HepG2 (cell line): ENCODE measurements around the gene PHF8.

Experiments
- CC2D1A ChIP-seq: sonication (generic); formaldehyde crosslinking; IDR thresholded peaks from 2 replicates; pipeline ENCODE4 v1.8.1; 2023; ENCODE audit warnings: mild to moderate bottlenecking, missing genetic modification reagents
- CEBPB ChIP-seq: IDR thresholded peaks from 2 replicates; pipeline ENCODE4 v1.6.1; 2011; ENCODE audit warnings: low read depth, low read length, improper control_type of control experiment, borderline replicate concordance
- EP300 ChIP-seq, 3 experiments: sonication (generic) in 1 of 3; formaldehyde crosslinking in 1 of 3; IDR thresholded peaks; 2 replicates each; pipeline versions ENCODE4 v1.5.1 to v1.6.1; 2011 to 2020; ENCODE audit warnings: low read depth in 2 of 3, low read length in 2 of 3, borderline replicate concordance in 1 of 3, improper control_type of control experiment in 1 of 3, mild to moderate bottlenecking in 1 of 3, missing genetic modification reagents in 1 of 3, moderate library complexity in 1 of 3
- EZH2 ChIP-seq: conservative IDR thresholded peaks from 2 replicates; pipeline ENCODE4 v1.6.1; 2012; ENCODE audit warnings: mild to moderate bottlenecking, low read depth, low read length, moderate library complexity
- HCFC1 ChIP-seq: fragments of 150-350 bp; IDR thresholded peaks from 2 replicates; pipeline ENCODE4 v1.6.1; 2014; ENCODE audit warnings: low read depth, low read length
- MAF1 ChIP-seq: sonication (generic); formaldehyde crosslinking; IDR thresholded peaks from 2 replicates; pipeline ENCODE4 v1.5.0; 2020; ENCODE audit warnings: missing genetic modification reagents, borderline replicate concordance
- NR2C2 ChIP-seq: sonication (generic); formaldehyde crosslinking; IDR thresholded peaks from 2 replicates; pipeline ENCODE4 v1.4.0; 2020; ENCODE audit warnings: missing genetic modification reagents, mild to moderate bottlenecking, moderate library complexity, borderline replicate concordance
- POLR2A ChIP-seq, 2 experiments: IDR thresholded peaks; 2 replicates each; pipeline ENCODE4 v1.6.1; 2011; ENCODE audit warnings: low read depth in 2 of 2, low read length in 2 of 2, mild to moderate bottlenecking in 1 of 2, moderate library complexity in 1 of 2; ENCODE audit not compliant: insufficient read depth in 1 of 2
- RFXANK ChIP-seq: IDR thresholded peaks from 2 replicates; pipeline ENCODE4 v1.6.1; 2016
- SMARCC2 ChIP-seq: fragments of 450-650 bp; IDR thresholded peaks from 2 replicates; pipeline ENCODE4 v1.6.1; 2017; ENCODE audit warnings: antibody characterized with exemption, mild to moderate bottlenecking
- ZNF17 ChIP-seq: sonication (generic); formaldehyde crosslinking; IDR thresholded peaks from 2 replicates; pipeline ENCODE4 v1.5.0; 2020; ENCODE audit warnings: mild to moderate bottlenecking, missing genetic modification reagents
- TF ChIP-seq, protein P1 (sequence below): IDR thresholded peaks from 2 replicates; pipeline ENCODE4 v1.6.1; 2012; ENCODE audit warnings: inconsistent platforms
- TF ChIP-seq, protein P2 (sequence below): sonication (generic); formaldehyde crosslinking; IDR thresholded peaks from 2 replicates; pipeline ENCODE4 v1.5.0; 2020; ENCODE audit warnings: mild to moderate bottlenecking, missing genetic modification reagents, moderate library complexity
- TF ChIP-seq, protein P3 (sequence below): sonication (generic); formaldehyde crosslinking; IDR thresholded peaks from 2 replicates; pipeline ENCODE4 v1.8.1; 2023; ENCODE audit warnings: missing genetic modification reagents, mild to moderate bottlenecking, borderline replicate concordance

DNA sequence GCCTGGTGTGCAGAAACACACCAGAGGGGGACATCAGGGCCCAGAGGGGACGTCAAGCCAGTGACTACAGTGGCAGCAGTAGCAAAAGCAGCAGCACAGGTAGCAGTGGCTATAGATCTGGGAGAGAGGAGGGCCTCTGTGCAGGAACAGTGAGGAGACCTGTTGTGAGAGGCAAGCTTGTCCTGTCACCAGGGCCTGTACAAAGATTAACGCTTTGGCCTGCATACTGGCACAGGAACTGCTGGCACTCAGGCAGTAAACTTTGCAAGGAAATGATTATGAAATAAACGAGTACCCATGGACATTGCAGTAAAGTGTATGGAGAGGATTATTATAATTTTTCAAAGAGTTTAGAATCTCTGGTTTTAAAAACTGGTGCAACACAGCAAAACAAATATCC is 5.5 kb upstream of the PHF8 start:
- TF ChIP-seq CC2D1A (no peak), SMARCC2 (no peak), NR2C2 (CRISPR knock-in tag) (no peak), HCFC1 (no peak), EZH2 (no peak), ZNF17 (CRISPR knock-in tag) (no peak), RFXANK (CRISPR knock-in tag) (no peak), EP300 (IDR thresholded peaks at IDR 0.05; ENCODE audit: low read depth in 2 of 2, low read length in 2 of 2) (no peak), EP300 (CRISPR knock-in tag; IDR thresholded peaks at IDR 0.05; ENCODE audit: borderline replicate concordance) (no peak), MAF1 (no peak), POLR2A (IDR thresholded peaks at IDR 0.05; ENCODE audit: insufficient read depth in 1 of 2, low read depth in 2 of 2, low read length in 2 of 2) (no peak), CEBPB (no peak)
- TF ChIP-seq, protein P1, sequence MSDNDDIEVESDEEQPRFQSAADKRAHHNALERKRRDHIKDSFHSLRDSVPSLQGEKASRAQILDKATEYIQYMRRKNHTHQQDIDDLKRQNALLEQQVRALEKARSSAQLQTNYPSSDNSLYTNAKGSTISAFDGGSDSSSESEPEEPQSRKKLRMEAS = no peak
- TF ChIP-seq, protein P2, sequence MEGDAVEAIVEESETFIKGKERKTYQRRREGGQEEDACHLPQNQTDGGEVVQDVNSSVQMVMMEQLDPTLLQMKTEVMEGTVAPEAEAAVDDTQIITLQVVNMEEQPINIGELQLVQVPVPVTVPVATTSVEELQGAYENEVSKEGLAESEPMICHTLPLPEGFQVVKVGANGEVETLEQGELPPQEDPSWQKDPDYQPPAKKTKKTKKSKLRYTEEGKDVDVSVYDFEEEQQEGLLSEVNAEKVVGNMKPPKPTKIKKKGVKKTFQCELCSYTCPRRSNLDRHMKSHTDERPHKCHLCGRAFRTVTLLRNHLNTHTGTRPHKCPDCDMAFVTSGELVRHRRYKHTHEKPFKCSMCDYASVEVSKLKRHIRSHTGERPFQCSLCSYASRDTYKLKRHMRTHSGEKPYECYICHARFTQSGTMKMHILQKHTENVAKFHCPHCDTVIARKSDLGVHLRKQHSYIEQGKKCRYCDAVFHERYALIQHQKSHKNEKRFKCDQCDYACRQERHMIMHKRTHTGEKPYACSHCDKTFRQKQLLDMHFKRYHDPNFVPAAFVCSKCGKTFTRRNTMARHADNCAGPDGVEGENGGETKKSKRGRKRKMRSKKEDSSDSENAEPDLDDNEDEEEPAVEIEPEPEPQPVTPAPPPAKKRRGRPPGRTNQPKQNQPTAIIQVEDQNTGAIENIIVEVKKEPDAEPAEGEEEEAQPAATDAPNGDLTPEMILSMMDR (CRISPR knock-in tag) = no peak
- TF ChIP-seq, protein P3, sequence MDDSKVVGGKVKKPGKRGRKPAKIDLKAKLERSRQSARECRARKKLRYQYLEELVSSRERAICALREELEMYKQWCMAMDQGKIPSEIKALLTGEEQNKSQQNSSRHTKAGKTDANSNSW (CRISPR knock-in tag) = no peak
